ENCODE results near the gene NPTN.

The NPTN gene

GRCh38 chr15:73518180-73518862 lies 114.9 kb downstream of the NPTN start:
- DNase-seq (ENCODE audit: low read depth), result no peak

- no peak for DNase-seq (ENCODE audit: low read depth)
Observed at GRCh38 chr15:73517566-73517965, 115.6 kb downstream of the NPTN start.

- no peak for DNase-seq (ENCODE audit: low read depth)
Observed at GRCh38 chr15:73515527-73515926, 117.7 kb downstream of the NPTN start.
